CD4-positive, alpha-beta T cell treated with Interleukin-21 for 1 hour (primary cell): ENCODE data around the gene RAB4B.
"Not testable (repeated sequence)": the region's sequence is repeated elsewhere in the genome, so short reads cannot be mapped to it uniquely, and the experiment has no call there.

Experiments used
- DNase-seq: peaks from one replicate; pipeline ENCODE4 v3.0.0-alpha.2; 2020

The RAB4B gene

GRCh38 chr19:40781140-40781539 lies 3.1 kb downstream of the RAB4B start:
- no peak for DNase-seq

- no peak for DNase-seq
Measured at GRCh38 chr19:40783711-40784110, 5.7 kb downstream of the RAB4B start.

- not testable (repeated sequence) for DNase-seq
Measured at GRCh38 chr19:40784146-40784545, 6.1 kb downstream of the RAB4B start.

- no peak for DNase-seq
Measured at GRCh38 chr19:40785526-40785925, 7.5 kb downstream of the RAB4B start.

GRCh38 chr19:40786060-40787037 lies 8.3 kb downstream of the RAB4B start:
- DNase-seq, result no peak

GRCh38 chr19:40791349-40791748 lies 13.3 kb downstream of the RAB4B start:
- no peak for DNase-seq

GRCh38 chr19:40791996-40792395 lies 13.9 kb downstream of the RAB4B start:
- DNase-seq, result no peak

- no peak for DNase-seq
Measured at GRCh38 chr19:40797166-40797962, 19.3 kb downstream of the RAB4B start.

- peak; percentile 78 for DNase-seq
Measured at GRCh38 chr19:40797963-40798682, 20.1 kb downstream of the RAB4B start.

- DNase-seq, result peak; percentile 100
Measured at GRCh38 chr19:40798683-40799557, 20.9 kb downstream of the RAB4B start, which contains the start of gene EGLN2. EGLN2 (plus strand) TSS chr19:40799191; CDS start chr19:40800573, 1,382 bp downstream.

GRCh38 chr19:40799558-40800338 lies 21.7 kb downstream of the RAB4B start:
- DNase-seq, result no peak

- DNase-seq, result no peak
Measured at GRCh38 chr19:40800339-40800996, 22.4 kb downstream of the RAB4B start.

GRCh38 chr19:40800997-40801377 lies 22.9 kb downstream of the RAB4B start:
- DNase-seq, result no peak

GRCh38 chr19:40801426-40802299 lies 23.6 kb downstream of the RAB4B start:
- no peak for DNase-seq

- no peak for DNase-seq
Measured at GRCh38 chr19:40802300-40803169, 24.5 kb downstream of the RAB4B start.

GRCh38 chr19:40803170-40803856 lies 25.3 kb downstream of the RAB4B start:
- no peak for DNase-seq

- peak; percentile 93 for DNase-seq
Measured at GRCh38 chr19:40803857-40804782, 26.1 kb downstream of the RAB4B start.
